Transverse colon (tissue), 3 donors: ENCODE measurements around the gene NTHL1.

ENCODE experiments used
- EP300 ChIP-seq: sonication (generic); formaldehyde crosslinking; IDR thresholded peaks from one replicate; pipeline ENCODE4 v1.6.1; 2017; ENCODE audit warnings: antibody characterized with exemption, low read depth
- POLR2A ChIP-seq: fragments of 450-650 bp; IDR thresholded peaks from one replicate; pipeline ENCODE4 v1.6.1; 2016; ENCODE audit warnings: antibody characterized with exemption, mild to moderate bottlenecking, moderate library complexity
- TF ChIP-seq, protein P1 (sequence below), 5 experiments: fragments of 200-600 bp in 3 of 5; fragments of 450-650 bp in 2 of 5; sonication (generic) in 3 of 5; IDR thresholded peaks; 1 replicate in 2 of 5; 2 replicates in 3 of 5; pipeline ENCODE4 v1.5.1; 2016 to 2017; ENCODE audit warnings: antibody characterized with exemption in 5 of 5, inconsistent platforms in 3 of 5, mild to moderate bottlenecking in 2 of 5, moderate library complexity in 1 of 5

DNA sequence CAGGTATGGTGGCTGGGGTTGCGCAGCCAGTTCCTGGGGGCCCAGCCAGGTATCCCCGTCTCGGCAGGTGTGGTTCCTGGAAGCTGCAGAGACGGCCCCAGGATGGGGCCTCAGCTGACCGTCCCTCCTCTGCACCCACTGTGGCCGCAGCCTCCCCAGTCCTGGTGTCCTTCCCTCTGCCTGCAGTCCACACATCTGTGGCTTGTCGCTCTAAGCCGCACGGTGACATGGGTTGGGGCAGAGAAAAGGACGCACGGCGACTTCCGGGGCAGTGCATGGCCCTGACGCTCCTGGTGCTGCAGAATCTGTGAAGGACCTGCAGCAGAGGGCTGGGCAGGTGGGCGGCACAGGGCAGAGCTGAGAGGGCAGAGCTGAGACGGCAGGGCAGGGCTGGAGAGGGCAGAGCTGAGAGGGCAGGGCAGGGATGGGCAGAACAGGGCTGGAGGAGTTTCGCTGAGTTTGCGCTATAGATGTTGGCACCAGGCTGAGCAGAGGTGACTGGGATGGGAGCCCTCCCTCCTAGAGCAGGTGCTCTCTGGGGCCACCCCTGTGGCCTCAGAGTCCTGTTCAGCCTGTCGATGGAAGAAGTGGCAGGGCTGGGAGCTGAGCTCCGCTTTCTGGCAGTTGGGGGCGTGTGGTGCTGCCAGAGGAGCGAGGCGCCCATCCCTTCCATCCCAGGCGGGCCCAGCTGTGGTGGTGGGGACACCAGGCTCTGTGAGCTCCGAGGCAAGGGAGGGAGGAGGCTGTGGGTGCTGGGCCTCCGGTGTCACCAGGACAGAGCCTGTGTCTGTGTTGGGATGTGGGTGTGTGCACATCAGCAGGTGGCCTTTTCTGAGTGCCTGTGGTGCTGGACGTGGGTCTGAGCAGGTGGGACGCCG is 23.2 kb upstream of the NTHL1 start:
- TF ChIP-seq, protein P1, sequence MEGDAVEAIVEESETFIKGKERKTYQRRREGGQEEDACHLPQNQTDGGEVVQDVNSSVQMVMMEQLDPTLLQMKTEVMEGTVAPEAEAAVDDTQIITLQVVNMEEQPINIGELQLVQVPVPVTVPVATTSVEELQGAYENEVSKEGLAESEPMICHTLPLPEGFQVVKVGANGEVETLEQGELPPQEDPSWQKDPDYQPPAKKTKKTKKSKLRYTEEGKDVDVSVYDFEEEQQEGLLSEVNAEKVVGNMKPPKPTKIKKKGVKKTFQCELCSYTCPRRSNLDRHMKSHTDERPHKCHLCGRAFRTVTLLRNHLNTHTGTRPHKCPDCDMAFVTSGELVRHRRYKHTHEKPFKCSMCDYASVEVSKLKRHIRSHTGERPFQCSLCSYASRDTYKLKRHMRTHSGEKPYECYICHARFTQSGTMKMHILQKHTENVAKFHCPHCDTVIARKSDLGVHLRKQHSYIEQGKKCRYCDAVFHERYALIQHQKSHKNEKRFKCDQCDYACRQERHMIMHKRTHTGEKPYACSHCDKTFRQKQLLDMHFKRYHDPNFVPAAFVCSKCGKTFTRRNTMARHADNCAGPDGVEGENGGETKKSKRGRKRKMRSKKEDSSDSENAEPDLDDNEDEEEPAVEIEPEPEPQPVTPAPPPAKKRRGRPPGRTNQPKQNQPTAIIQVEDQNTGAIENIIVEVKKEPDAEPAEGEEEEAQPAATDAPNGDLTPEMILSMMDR (IDR thresholded peaks at IDR 0.05): no peak
- TF ChIP-seq POLR2A (no peak), EP300 (no peak)
